Measurements from ENCODE around the gene TMEM245.

- no peak for TF ChIP-seq POLR2A (IDR thresholded peaks at IDR 0.05)
- TF ChIP-seq CTCF (IDR thresholded peaks at IDR 0.05), result no peak
Measured at GRCh38 chr9:109120204-109120789, 550 bp upstream of the TMEM245 start.
